HepG2 (cell line): ENCODE results near the gene GNPNAT1. TPM values are rescaled to one million over a fixed set of nuclear protein-coding genes. Genes with fewer than 3 reads are reported as not detected.

Experiments
- ATAC-seq: fragments of 200-7000 bp; cut with Tn5 transposase; 3 replicates; pipeline ENCODE4 v1.9.1; 2020; ENCODE audit warnings: mild to moderate bottlenecking, moderate library complexity
- BruUV-seq: library from RNA; stranded (reverse); fragments of 400-500 nt; replicated peaks from 2 replicates; lab custom pipeline; 2021; lab: Mats Ljungman, UMichigan
- CTCF ChIA-PET: fragments of 300-600 bp; formaldehyde crosslinking; extraction: SDS; loops from one replicate; lab custom pipeline; 2021; ENCODE audit warnings: low total read pairs, inconsistent platforms, low intra/inter-chr PET ratio; lab: Yijun Ruan, JAX
- POLR2A ChIA-PET: fragments of 350-600 bp; sonication (Branson Sonifier 250); formaldehyde crosslinking; loops from one replicate; lab custom pipeline; 2020; ENCODE audit warnings: antibody characterized with exemption, inconsistent platforms; lab: Yijun Ruan, JAX
- DNase-seq: peaks from one replicate; pipeline ENCODE4 v3.0.0-alpha.2; 2015; ENCODE audit warnings: low spot score
- FAIRE-seq: peaks from 3 replicates; lab custom pipeline; 2011; peaks lifted over from hg19 to GRCh38; lab: Jason Lieb, UNC
- H2AFZ ChIP-seq: one replicate; pipeline ENCODE4 v1.6.1; 2011; ENCODE audit warnings: low read length, inconsistent platforms
- H3K27ac ChIP-seq: fragments of 300-600 bp; 3 replicates; pipeline ENCODE4 v1.8.0; 2011; ENCODE audit warnings: mixed run types, mild to moderate bottlenecking, mixed read lengths, low read length, inconsistent platforms; ENCODE audit not compliant: insufficient read depth; ENCODE audit errors: extremely low read length
- H3K27me3 ChIP-seq, 2 experiments: fragments of 200-600 bp in 1 of 2; 2 replicates in 1 of 2; 3 replicates in 1 of 2; pipeline versions ENCODE4 v1.6.0 to v1.8.0; 2011; ENCODE audit warnings: low read length in 2 of 2, mild to moderate bottlenecking in 2 of 2, moderate library complexity in 2 of 2, inconsistent platforms in 1 of 2; ENCODE audit not compliant: insufficient read depth in 2 of 2, control insufficient read depth in 1 of 2
- H3K36me3 ChIP-seq, 2 experiments: fragments of 200-600 bp in 1 of 2; replicated peaks in 1 of 2; 2 replicates in 1 of 2; 3 replicates in 1 of 2; pipeline versions ENCODE4 v1.5.1 to v1.8.0; 2011; ENCODE audit warnings: low read length in 2 of 2, inconsistent platforms in 1 of 2; ENCODE audit not compliant: insufficient read depth in 2 of 2, control insufficient read depth in 1 of 2
- H3K4me1 ChIP-seq: 2 replicates; pipeline ENCODE4 v1.5.1; 2012; ENCODE audit warnings: low read length, inconsistent platforms; ENCODE audit not compliant: insufficient read depth
- H3K4me2 ChIP-seq: 2 replicates; pipeline ENCODE4 v1.6.0; 2011; ENCODE audit warnings: low read depth, low read length, inconsistent platforms
- H3K4me3 ChIP-seq, 3 experiments: fragments of 200-600 bp in 1 of 3; sonication (generic), shearing (Covaris generic) in 1 of 3; replicated peaks in 1 of 3; 2 replicates each; pipeline ENCODE4 v1.5.1; 2011 to 2016; ENCODE audit warnings: low read length in 3 of 3, inconsistent platforms in 2 of 3, low read depth in 2 of 3, mild to moderate bottlenecking in 2 of 3, control low read depth in 1 of 3, mixed read lengths in 1 of 3; ENCODE audit not compliant: insufficient read depth in 1 of 3
- H3K79me2 ChIP-seq: one replicate; pipeline ENCODE4 v1.6.1; 2011; ENCODE audit warnings: low read length, inconsistent platforms; ENCODE audit not compliant: insufficient read depth
- H3K9ac ChIP-seq: 2 replicates; pipeline ENCODE4 v1.6.0; 2011; ENCODE audit warnings: mild to moderate bottlenecking, low read depth, low read length, inconsistent platforms; ENCODE audit not compliant: insufficient read depth
- H3K9me3 ChIP-seq: 2 replicates; pipeline ENCODE4 v1.5.1; 2012; ENCODE audit warnings: mild to moderate bottlenecking, low read length
- H4K20me1 ChIP-seq: 2 replicates; pipeline ENCODE4 v1.6.0; 2011; ENCODE audit warnings: inconsistent platforms, mild to moderate bottlenecking, low read length, moderate library complexity; ENCODE audit not compliant: insufficient read depth
- ARNTL ChIP-seq: sonication (generic); formaldehyde crosslinking; IDR thresholded peaks from 2 replicates; pipeline ENCODE4 v1.4.0; 2020; ENCODE audit warnings: mild to moderate bottlenecking, missing genetic modification reagents
- HIVEP1 ChIP-seq: sonication (generic); formaldehyde crosslinking; IDR thresholded peaks from 2 replicates; pipeline ENCODE4 v1.4.0; 2020; ENCODE audit warnings: mild to moderate bottlenecking, missing genetic modification reagents
- SAFB2 ChIP-seq: sonication (generic); formaldehyde crosslinking; IDR thresholded peaks from 2 replicates; pipeline ENCODE4 v1.5.1; 2020; ENCODE audit warnings: missing genetic modification reagents, low read depth, mild to moderate bottlenecking, borderline replicate concordance
- SAP130 ChIP-seq: IDR thresholded peaks from 2 replicates; pipeline ENCODE4 v1.6.1; 2016; ENCODE audit warnings: low read depth
- TAF1 ChIP-seq: sonication (generic); formaldehyde crosslinking; IDR thresholded peaks from 2 replicates; pipeline ENCODE4 v1.4.0; 2020; ENCODE audit warnings: missing genetic modification reagents
- TCF7 ChIP-seq: sonication (generic); IDR thresholded peaks from 2 replicates; pipeline ENCODE4 v1.6.1; 2016; ENCODE audit warnings: antibody characterized with exemption, low read depth
- TEF ChIP-seq: sonication (generic); formaldehyde crosslinking; IDR thresholded peaks from 2 replicates; pipeline ENCODE4 v1.5.0; 2020; ENCODE audit warnings: missing genetic modification reagents
- TIGD3 ChIP-seq: sonication (generic); formaldehyde crosslinking; IDR thresholded peaks from 2 replicates; pipeline ENCODE4 v1.5.1; 2020; ENCODE audit warnings: mild to moderate bottlenecking, missing genetic modification reagents, borderline replicate concordance
- ZBTB3 ChIP-seq: sonication (generic); formaldehyde crosslinking; IDR thresholded peaks from 2 replicates; pipeline ENCODE4 v1.4.0; 2020; ENCODE audit warnings: low read depth, mild to moderate bottlenecking, moderate library complexity, missing genetic modification reagents, borderline replicate concordance
- ZFP41 ChIP-seq: sonication (generic); formaldehyde crosslinking; IDR thresholded peaks from 2 replicates; pipeline ENCODE4 v1.4.0; 2020; ENCODE audit warnings: mild to moderate bottlenecking, missing genetic modification reagents, borderline replicate concordance
- ZNF557 ChIP-seq: sonication (generic); formaldehyde crosslinking; IDR thresholded peaks from 2 replicates; pipeline ENCODE4 v1.4.0; 2020; ENCODE audit warnings: missing genetic modification reagents
- ZNF629 ChIP-seq: sonication (generic); formaldehyde crosslinking; conservative IDR thresholded peaks from 2 replicates; pipeline ENCODE4 v1.5.0; 2020; ENCODE audit warnings: missing genetic modification reagents
- ZNF768 ChIP-seq: sonication (generic); formaldehyde crosslinking; IDR thresholded peaks from 2 replicates; pipeline ENCODE4 v1.4.0; 2020; ENCODE audit warnings: missing genetic modification reagents
- ZNF788 ChIP-seq: sonication (generic); formaldehyde crosslinking; IDR thresholded peaks from 2 replicates; pipeline ENCODE4 v1.5.0; 2020; ENCODE audit warnings: mild to moderate bottlenecking, missing genetic modification reagents, borderline replicate concordance
- ZNF792 ChIP-seq: IDR thresholded peaks from 2 replicates; pipeline ENCODE4 v1.6.1; 2016
- WGBS: methylation state at CpG from one replicate; pipeline ENCODE4 v1.1.6; 2017; ENCODE audit warnings: low lambda C conversion rate; 5-methylcytosine and 5-hydroxymethylcytosine counted together
- in situ Hi-C: cut with HindIII; loops from 2 replicates; pipeline ENCODE4 v1.10.0; 2017; ENCODE audit warnings: low pct_unique_long_range_greater_than_20kb; ENCODE audit not compliant: extremely low pct_ligation_motif_present
- intact Hi-C: fragments of 100-400 bp; cut with micrococcal nuclease; formaldehyde crosslinking; loops from one replicate; pipeline ENCODE4 v1.10.0; 2022; ENCODE audit not compliant: unreplicated experiment
- polyA plus RNA-seq, 8 experiments: library from polyadenylated mRNA; depleted of rRNA in 3 of 8; stranded (reverse) in 7 of 8; unstranded in 1 of 8; fragments of >200 nt; fragmentation: Illumina TruSeq in 4 of 8; extraction: Trizol in 4 of 8; gene quantifications; 2 replicates each; pipeline versions ENCODE4 v1.2.1 to v1.2.3, GENCODE V29; 2011 to 2016; ENCODE audit warnings: low read depth in 4 of 8, missing spikeins in 1 of 8, mixed read lengths in 1 of 8; ENCODE audit not compliant: insufficient read depth in 1 of 8
- total RNA-seq, 5 experiments: library from RNA; depleted of rRNA; stranded (reverse); fragments of >200 nt; fragmentation: Illumina TruSeq; extraction: Trizol; gene quantifications; 2 replicates each; pipeline ENCODE4 v1.2.3, GENCODE V29; 2016; ENCODE audit warnings: low read depth in 1 of 5
- TF ChIP-seq, protein P1 (sequence below): sonication (generic); formaldehyde crosslinking; conservative IDR thresholded peaks from 2 replicates; pipeline ENCODE4 v1.8.0; 2022; ENCODE audit warnings: missing genetic modification reagents
- TF ChIP-seq, protein P2 (sequence below): sonication (generic); formaldehyde crosslinking; IDR thresholded peaks from 2 replicates; pipeline ENCODE4 v1.9.0; 2021; ENCODE audit warnings: missing genetic modification reagents, mild to moderate bottlenecking, borderline replicate concordance

The GNPNAT1 gene
- total and polyA plus RNA-seq, 2 of the 13 experiments (the other 11 are each of a cell fraction or from before 2014, with no cell fraction given), result 38.3 to 54.9 TPM

DNA sequence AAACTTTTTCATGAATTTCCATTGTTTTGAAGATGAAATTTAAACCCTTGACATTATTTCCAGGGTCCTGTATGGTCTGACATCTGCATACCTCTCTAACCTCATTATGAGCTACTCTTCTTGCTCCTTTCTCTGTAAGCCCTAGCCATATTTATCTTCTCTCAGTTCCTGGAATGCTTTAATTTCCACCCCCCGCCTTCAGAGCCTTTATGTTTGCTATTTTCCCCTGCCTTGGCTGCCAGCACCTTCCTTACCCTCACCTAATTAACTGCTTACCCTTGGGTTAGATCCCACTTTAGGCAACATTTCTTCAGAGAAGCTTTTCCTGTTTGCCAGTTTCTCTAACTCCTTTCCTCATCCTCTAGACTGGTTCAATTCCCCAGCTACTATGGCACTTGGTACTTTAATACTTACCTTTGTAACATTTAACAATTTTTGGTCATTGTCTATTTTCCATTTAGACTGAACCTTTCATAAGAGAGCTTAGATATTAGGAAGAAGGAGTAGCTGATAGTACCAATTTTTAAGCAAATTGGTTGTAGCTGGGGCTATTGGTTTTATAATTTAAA lies 55.4 kb downstream of the GNPNAT1 start:
- TF ChIP-seq TAF1, result no peak
- TF ChIP-seq ZNF788 (CRISPR knock-in tag), result no peak
- TF ChIP-seq ZNF768 (CRISPR knock-in tag), result no peak
- no peak for TF ChIP-seq TEF
- TF ChIP-seq TCF7, result no peak
- TF ChIP-seq SAFB2, result no peak
- no peak for TF ChIP-seq ZNF629 (CRISPR knock-in tag)
- no peak for TF ChIP-seq ARNTL (CRISPR knock-in tag)
- TF ChIP-seq, protein P1, sequence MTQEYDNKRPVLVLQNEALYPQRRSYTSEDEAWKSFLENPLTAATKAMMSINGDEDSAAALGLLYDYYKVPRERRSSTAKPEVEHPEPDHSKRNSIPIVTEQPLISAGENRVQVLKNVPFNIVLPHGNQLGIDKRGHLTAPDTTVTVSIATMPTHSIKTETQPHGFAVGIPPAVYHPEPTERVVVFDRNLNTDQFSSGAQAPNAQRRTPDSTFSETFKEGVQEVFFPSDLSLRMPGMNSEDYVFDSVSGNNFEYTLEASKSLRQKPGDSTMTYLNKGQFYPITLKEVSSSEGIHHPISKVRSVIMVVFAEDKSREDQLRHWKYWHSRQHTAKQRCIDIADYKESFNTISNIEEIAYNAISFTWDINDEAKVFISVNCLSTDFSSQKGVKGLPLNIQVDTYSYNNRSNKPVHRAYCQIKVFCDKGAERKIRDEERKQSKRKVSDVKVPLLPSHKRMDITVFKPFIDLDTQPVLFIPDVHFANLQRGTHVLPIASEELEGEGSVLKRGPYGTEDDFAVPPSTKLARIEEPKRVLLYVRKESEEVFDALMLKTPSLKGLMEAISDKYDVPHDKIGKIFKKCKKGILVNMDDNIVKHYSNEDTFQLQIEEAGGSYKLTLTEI (CRISPR knock-in tag), result no peak
- TF ChIP-seq HIVEP1, result no peak
- TF ChIP-seq, protein P2, sequence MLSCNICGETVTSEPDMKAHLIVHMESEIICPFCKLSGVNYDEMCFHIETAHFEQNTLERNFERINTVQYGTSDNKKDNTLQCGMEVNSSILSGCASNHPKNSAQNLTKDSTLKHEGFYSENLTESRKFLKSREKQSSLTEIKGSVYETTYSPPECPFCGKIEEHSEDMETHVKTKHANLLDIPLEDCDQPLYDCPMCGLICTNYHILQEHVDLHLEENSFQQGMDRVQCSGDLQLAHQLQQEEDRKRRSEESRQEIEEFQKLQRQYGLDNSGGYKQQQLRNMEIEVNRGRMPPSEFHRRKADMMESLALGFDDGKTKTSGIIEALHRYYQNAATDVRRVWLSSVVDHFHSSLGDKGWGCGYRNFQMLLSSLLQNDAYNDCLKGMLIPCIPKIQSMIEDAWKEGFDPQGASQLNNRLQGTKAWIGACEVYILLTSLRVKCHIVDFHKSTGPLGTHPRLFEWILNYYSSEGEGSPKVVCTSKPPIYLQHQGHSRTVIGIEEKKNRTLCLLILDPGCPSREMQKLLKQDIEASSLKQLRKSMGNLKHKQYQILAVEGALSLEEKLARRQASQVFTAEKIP (CRISPR knock-in tag), result no peak
- no peak for TF ChIP-seq ZNF557
- no peak for TF ChIP-seq ZFP41
- no peak for TF ChIP-seq ZNF792 (CRISPR knock-in tag)
- no peak for TF ChIP-seq SAP130
- TF ChIP-seq TIGD3, result no peak
- TF ChIP-seq ZBTB3, result no peak
- H3K79me2 ChIP-seq, result peaks cover 78% of the 10 kb centered on the region
- intact Hi-C loops (no loop called here), in situ Hi-C loops (no loop called here)
- no peaks in the 10 kb centered on the region for H3K9me3 ChIP-seq
- no TSS peak for BruUV-seq
- ATAC-seq, result peak; percentile 31; the same call in 1 of the 3 replicates
- no peaks in the 10 kb centered on the region for H3K27me3 ChIP-seq
- CTCF ChIA-PET, result no interaction called here
- POLR2A ChIA-PET, result interaction anchor here (1.4 to 2.9 kb wide), 2 partner anchors 19 to 215 kb away, joined by 3 to 17 read pairs; partner anchors contain the start of gene FERMT2
- H3K4me3 ChIP-seq, result no peak overlapping the region
- no peak overlapping the region for H2AFZ ChIP-seq
- no peaks in the 10 kb centered on the region for H4K20me1 ChIP-seq
- no peak overlapping the region for H3K9ac ChIP-seq
- H3K27ac ChIP-seq, result no peak overlapping the region
- H3K4me2 ChIP-seq, result 0 out of 2 replicates have a peak overlapping the region, but pooled peaks have one; percentile 2
- FAIRE-seq, result no peak
- peaks cover 53% of the 10 kb centered on the region for H3K4me1 ChIP-seq
- 56% methylated on average over 1 of the region's 1 CpG for WGBS
- peaks cover 0 to 3% of the 10 kb centered on the region in 2 experiments; a peak in 3 of 5 replicates for H3K36me3 ChIP-seq
- no peak for DNase-seq
